ENCODE data around the gene NLN.

- TF ChIP-seq CTCF (IDR thresholded peaks at IDR 0.05; ENCODE audit: borderline replicate concordance, extremely low read depth, low read length, poor library complexity, severe bottlenecking) (no peak), EZH2 (IDR thresholded peaks at IDR 0.05; ENCODE audit: borderline replicate concordance, low read depth, low read length, severe bottlenecking) (no peak)
Measured at GRCh38 chr5:65866837-65867521, 145.0 kb downstream of the NLN start.

Measured in DND-41 (cell line).